GM08714 (cell line): Measurements from ENCODE around the gene CD81.
"Not testable (repeated sequence)": the region's sequence is repeated elsewhere in the genome, so short reads cannot be mapped to it uniquely, and the experiment has no call there.

Source experiments
- H3K4me3 ChIP-seq: fragments of 200-500 bp; sonication (Bioruptor generic); 2 replicates; pipeline ENCODE4 v1.5.1; 2014; ENCODE audit warnings: mild to moderate bottlenecking, low read length, inconsistent platforms
- ZNF274 ChIP-seq: IDR thresholded peaks from 2 replicates; pipeline ENCODE4 v1.6.1; 2012; ENCODE audit warnings: mild to moderate bottlenecking, low read depth, low read length

The CD81 gene

DNA sequence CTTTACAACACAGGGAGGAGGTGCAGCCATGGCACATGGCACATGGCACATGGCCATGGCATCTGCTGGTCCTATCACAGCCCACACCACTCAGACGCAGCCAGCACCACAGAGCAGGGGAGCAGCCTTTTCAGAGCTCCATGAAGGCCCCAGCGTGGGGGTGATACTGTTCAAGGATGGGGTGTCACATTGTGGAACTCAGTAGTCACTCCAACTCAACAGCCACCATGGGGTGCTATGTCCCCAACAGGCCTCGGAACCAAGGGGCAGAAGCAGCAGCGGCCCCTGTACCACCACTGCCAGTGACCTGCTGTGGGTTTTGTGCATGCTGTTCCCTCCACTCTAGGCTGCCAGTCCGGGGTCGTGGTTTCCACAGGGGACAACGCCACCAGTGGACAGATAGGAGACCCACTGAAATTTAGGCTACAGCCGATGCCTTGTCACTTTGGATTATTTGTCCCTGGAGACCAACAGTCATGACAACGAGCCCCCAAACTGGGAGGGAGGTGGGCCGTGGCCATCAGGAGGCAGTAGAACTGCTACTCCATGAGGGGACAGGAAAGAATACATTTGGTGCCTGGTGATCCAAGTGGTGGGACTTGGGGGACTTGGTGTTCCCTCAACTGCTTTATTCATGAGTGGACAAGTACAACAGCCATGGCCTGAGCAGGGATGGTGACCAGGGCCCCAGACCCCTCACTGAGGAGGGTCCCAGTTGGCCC is 30.4 kb upstream of the CD81 start:
- TF ChIP-seq ZNF274 = no peak
- no peak overlapping the region for H3K4me3 ChIP-seq

DNA sequence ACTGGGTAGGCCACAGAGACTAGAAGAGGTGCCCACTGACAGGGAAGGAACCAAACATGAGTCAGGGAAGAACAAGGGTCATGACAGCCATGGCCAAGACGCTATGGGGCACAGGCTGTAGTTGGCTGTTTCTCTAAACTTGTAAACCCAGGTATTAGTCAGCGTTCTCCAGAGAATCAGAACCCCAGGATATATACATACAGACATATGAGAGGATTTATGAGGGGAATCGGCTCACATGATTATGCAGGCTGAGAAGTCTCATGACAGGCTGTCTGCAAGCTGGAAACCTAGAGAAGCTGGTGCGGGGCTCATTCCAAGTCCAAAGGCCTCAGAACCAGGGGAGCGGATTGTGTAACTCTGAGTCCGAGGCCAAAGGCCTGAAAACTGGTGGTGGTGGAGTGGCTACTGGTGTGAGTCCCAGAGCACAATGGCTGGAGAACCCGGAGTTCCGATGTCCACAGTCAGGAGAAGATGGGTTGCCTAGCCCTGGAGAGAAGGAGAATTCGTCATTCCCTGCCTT is 29.7 kb upstream of the CD81 start:
- TF ChIP-seq ZNF274 = no peak
- H3K4me3 ChIP-seq = no peak overlapping the region

DNA sequence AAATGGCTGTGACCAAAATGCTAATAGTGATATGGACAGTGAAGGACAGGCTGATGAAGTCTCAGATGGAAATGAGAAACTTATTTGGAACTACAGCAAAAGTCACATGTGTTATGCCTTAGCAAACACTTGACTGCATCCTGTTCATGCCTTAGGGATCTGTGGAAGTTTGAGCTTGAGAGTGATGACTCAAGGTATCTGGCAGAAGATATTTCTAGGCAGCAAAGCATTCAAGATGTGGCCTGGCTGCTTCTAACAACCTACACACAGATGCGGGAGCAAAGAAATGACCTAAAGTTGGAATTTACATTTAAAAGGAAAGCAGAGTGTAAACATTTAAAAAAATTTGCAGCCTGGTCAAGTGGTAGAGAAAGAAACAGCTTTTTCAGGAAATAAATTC is 28.1 kb upstream of the CD81 start:
- TF ChIP-seq ZNF274 = no peak
- H3K4me3 ChIP-seq = no peak overlapping the region

DNA sequence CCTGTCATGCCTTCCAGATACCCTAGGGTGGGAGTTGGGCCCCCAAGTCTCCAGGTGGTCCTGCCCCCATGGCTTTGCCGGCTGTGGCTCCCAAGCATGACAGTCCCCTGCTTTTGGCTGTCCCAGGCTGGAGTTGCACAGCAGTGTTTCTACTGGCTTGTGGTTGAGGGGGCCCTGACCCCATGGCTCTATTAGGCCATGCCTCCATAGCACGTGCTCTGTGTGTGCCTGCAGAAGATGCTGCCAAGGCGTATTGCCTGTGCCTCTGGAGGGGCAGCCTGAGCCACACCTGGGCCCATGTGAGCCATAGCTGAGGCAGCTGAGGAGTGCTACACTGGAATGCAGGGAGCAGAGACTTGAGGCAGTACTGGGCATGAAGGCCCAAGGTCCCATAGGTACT is 25.4 kb upstream of the CD81 start:
- no peak for TF ChIP-seq ZNF274
- H3K4me3 ChIP-seq = no peak overlapping the region

DNA sequence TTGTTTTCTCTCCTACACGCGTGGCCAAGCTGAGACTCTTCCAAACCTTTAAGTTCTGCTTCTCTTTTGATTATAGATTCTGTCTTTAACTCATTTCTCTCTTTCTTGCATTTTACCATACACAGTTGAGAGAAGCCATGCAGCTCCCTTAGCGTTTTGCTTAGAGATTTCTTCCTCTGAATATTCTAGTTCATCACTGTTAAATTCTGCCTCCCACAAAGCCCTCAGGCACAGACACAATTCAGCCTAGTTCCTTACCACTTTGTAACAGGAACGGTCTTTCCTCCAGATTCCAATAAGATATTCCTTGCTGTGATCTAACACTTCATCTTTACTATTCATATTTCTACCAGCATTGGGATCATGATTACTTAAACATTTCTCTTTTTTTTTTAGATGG is 24.7 kb upstream of the CD81 start:
- no peak for TF ChIP-seq ZNF274

DNA sequence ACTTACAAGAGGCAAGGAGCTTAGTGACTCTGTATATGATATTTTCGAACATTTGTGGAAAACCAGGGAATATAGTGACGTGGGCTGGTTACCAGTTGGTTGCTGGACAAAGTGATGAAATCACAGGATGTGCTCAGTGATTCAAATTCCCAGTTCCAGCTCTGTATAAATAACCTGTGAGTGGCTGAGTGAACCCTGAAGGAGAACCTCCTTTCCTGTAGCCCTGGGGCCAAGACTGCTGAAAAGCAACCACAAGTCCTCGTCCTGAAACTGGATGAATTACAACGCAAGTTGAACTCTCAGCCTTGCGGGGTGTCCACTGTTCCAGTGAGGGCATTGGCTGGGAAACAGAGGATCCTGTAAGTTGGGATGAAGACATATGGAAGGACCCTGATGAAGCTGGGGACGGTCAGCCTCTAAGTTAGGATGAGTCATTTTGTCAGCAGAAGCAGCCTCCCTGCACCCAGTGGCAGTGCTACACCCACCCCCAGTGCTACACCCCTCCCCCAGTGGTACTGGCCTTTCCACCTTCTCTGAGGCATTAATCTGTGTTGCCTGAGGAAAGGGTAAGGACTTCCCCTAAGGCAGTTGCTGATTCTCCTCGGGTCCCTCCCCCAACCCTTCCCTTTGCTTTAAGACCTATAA is 22.0 kb upstream of the CD81 start:
- no peak overlapping the region for H3K4me3 ChIP-seq
- TF ChIP-seq ZNF274 = no peak

More for the DNA sequence above, 24.7 kb upstream of the CD81 start:
- H3K4me3 ChIP-seq = no peak overlapping the region

DNA sequence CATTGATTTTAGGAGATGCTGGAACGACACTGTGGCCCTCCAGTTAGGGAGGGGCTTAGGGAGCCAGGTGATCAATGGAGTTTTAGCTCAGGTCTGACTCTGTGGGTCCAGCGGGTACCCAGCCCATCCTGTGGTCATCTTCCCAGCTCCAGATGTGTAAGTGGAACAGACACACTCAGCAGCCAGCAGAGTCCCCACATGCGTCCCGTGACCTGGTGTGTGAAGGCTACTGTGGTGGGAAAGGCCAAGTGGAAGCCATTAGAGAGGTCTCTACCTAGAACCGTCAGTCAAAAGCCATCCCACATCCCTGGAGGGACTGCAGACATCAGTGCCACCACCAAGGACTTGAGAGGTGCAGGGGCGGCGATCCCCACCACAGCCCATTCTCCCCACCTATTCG is 19.9 kb upstream of the CD81 start:
- no peak overlapping the region for H3K4me3 ChIP-seq
- no peak for TF ChIP-seq ZNF274

DNA sequence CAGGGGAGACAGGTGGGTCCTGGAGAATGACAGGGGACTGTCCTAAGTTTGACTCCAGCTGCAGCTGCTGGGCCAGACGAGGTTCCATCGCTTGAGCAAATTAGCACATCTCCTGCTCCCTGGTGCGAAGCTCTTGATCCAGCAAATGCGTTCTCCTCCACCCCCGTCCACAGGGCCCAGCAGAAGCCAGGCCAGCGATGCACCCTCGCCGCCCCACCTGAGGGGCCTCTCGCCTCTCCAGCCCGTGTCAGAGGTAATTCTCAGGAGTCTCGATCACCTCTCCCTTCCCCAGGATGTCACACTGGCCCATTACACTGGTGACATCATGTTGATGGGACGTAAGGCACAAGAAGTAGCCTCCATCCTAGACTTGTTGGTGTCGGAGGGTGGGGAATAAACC is 19.5 kb upstream of the CD81 start:
- not testable (repeated sequence) for H3K4me3 ChIP-seq

DNA sequence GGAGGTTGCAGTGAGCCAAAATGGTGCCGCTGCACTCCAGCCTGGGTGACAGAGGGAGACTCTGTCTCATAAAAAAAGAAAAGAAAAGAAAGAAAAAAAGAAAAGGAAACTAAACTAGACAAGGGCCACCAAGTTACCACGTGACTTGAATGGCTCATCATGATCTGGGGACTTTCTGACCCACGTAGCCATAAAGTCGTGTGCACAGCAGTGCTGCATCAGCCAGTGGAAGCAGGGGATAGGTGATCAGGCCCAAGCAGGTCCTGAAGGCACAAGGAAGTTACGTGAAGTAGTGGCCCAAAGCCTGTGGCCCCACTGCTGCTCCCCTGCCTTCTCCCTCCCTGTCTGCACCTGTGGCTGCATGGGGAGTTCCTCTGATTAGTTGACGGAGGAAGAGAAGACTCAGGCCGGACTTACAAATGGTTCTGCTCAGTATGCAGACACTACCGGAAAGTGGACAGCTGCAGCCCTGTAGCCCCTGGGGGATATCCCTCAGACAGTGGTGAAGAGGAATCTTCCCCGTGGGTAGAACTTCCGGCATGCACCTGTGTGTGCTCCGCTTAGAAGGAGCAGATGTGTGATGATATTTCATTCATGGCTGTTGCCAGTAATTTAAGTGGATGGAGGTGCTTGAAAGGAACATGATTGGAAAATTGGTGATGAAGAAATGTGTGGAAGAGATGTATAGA is 18.2 kb upstream of the CD81 start:
- no peak for TF ChIP-seq ZNF274
- no peak overlapping the region for H3K4me3 ChIP-seq

DNA sequence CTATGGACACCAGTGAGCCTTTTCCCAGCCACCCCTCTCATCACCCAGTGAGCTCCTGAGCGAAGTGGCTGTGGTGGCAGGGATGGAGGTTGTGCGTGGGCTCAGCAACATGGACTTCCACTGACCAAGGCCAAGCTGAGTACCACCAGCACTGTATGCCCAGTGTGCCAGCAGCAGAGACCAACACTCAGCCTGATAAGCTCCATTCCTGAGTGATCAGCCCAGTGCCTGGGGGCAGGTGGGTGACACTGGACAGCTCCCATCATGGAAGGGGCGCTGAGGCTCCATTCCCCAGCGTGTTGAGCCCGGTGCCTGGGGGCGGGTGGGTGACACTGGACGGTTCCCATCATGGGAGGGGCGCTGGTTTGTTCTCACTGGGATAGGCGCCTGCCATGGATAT is 17.6 kb upstream of the CD81 start:
- H3K4me3 ChIP-seq = no peak overlapping the region
- no peak for TF ChIP-seq ZNF274

DNA sequence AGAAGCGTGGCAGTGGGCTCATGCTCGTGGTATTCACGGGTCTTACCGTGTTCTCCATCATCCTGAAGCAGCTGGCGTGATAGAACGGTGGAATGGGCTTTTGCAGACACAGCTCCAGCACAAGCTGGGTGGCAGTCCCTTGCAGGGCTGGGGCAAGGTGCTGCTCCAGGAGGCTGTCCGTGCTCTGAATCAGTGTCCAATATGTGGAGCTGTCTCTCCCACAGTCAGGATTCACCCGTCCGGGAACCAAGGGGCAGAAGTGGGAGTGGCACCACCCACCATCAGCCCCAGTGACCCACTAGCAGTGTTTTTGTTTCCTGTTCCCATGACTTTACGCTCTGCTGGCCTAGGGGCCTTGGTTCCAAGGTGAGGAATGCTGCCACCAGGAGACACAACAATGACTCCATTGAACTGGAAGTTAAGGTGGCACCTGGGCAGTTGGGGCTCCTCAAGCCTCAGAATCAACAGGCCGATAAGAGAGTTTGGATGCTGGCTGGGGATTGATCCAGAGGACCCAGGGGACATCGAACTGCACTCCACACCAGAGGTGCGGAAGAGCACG is 16.9 kb upstream of the CD81 start:
- TF ChIP-seq ZNF274 = no peak

DNA sequence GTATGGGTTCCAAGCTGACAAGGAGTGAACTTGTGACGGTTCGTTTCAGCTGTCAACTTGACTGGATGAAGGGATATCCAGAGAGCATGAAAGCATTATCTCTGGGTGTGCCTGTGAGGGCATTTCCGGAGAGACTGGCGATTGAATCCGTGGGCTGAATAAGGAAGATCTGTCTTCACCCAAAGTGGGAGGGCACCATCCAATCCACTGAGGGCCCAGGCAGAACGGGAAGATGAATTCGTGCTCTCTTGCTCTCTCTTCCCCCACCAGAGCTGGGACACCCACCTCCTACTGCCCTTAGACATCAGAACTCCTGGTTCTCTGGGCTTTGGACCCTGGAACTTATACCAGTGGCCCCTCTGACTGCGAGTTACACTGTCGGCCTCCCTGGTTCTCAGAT is 15.5 kb upstream of the CD81 start:
- TF ChIP-seq ZNF274 = no peak
- no peak overlapping the region for H3K4me3 ChIP-seq

More for the DNA sequence above, 16.9 kb upstream of the CD81 start:
- H3K4me3 ChIP-seq = no peak overlapping the region

DNA sequence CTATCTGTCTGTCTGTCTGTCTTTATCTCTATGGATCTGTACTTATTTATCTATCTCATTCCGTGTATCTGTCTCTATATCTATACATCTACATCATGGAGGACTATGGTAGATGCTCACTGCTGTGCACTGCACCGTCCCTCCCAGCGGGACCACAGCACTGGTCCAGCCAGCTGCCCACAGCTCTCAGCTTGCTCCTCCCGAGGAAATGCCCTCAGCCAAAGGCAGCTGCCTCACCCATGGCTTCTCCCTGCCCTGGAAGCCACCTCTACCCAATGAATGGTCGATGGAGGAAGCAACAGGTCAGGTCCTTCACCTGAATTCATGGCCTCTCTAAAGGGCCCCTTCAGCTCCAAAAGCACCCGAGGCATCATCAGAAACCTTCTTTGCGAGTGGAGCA is 14.7 kb upstream of the CD81 start:
- TF ChIP-seq ZNF274 = no peak
- no peak overlapping the region for H3K4me3 ChIP-seq

DNA sequence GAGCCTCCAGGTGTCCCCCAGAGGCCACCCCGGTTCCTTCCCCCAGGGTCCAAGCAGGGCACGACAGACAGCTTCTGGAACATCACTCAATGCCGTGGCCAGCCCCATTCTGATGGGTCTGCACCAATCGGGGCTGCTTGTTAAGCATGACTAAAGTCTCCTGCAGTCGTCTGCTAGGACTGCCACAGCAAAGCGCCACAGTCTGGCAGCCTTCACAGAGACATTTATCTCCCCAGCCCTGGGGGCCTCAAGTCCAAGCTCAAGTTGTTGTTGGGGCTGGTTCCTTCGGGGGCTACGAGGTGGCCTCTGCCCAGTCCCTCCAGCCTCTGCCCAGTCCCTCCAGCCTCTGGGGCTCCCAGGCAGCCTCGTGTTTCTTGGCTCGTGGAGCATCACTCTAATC is 14.0 kb upstream of the CD81 start:
- TF ChIP-seq ZNF274 = no peak
- H3K4me3 ChIP-seq = no peak overlapping the region

DNA sequence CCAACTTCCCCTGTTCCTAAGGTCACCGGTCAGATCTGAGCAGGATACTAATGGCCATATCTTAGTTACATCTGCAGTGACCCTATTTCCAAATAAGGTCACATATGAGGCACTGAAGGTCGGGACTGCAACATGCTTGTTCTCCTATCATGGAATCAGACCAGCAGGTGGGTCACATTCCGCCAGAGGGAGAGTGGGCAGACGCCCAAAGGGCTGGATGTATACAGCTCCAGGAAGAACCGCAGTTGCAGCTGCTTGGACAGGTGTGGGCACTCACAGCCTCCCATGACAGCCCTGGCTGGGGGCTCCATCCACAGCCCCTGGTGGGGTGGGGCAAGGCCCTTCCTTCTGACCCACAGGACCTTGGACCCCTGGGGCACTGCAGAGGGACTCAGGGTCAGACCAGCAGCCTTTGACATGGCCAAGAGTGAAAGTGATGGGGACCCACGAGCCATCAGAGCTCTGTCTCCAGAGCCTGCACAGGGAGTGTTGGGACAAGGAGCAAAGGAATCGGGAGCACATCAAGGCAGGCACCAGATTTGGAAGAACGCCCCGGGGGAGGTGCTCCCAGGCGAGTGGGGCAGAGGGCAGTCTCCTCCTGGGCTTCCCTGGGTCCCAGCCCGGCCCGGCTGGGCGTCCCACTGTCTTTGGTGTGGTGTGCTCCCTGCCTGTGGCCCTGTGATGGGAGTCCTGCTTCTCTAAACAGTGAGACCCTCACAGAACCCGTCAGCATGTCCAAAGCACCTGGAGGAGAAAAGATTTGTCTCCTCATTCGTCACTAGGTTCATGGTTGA is 13.3 kb upstream of the CD81 start:
- TF ChIP-seq ZNF274 = no peak
- no peak overlapping the region for H3K4me3 ChIP-seq

DNA sequence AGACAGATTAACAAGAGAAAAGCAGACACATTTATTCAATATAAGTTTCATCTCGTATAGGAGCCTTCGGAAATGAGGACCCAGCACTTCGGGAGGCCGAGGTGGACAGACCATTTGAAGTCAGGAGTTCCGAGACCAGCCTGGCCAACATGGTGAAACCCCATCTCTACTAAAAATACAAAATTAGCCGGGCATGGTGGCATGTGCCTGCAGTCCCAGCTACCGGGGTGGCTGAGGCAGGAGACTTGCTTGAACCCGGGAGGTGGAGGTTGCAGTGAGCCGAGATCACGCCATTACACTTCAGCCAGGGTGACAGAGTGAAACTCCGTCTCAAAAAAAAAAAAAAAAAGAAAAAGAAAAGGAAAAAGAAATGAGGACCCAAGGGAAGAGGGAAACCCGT is 12.7 kb upstream of the CD81 start:
- not testable (repeated sequence) for H3K4me3 ChIP-seq
